DMS53 (cell line): ENCODE data around the gene RARRES2.
"Not testable (repeated sequence)": the region's sequence is repeated elsewhere in the genome, so short reads cannot be mapped to it uniquely, and the experiment has no call there.

ENCODE experiments used
- DNase-seq: peaks from one replicate; lab custom pipeline; 2025; lab: John Stamatoyannopoulos, UW

The RARRES2 gene

GRCh38 chr7:150317748-150318444 is 23.5 kb downstream of the RARRES2 start:
- no peak for DNase-seq

GRCh38 chr7:150316987-150317386 is 24.4 kb downstream of the RARRES2 start:
- DNase-seq, result not testable (repeated sequence)

GRCh38 chr7:150314639-150315239 is 26.7 kb downstream of the RARRES2 start:
- DNase-seq, result no peak

- no peak for DNase-seq
These were observed 27.6 kb downstream of the RARRES2 start for GRCh38 chr7:150313870-150314269.

GRCh38 chr7:150313367-150313809 is 28.0 kb downstream of the RARRES2 start:
- no peak for DNase-seq

- DNase-seq, result not testable (repeated sequence)
These were observed 28.6 kb downstream of the RARRES2 start for GRCh38 chr7:150312649-150313366.

GRCh38 chr7:150311711-150312110 is 29.7 kb downstream of the RARRES2 start:
- no peak for DNase-seq

- DNase-seq, result no peak
These were observed 30.3 kb downstream of the RARRES2 start for GRCh38 chr7:150311146-150311545.

- DNase-seq, result no peak
These were observed 32.9 kb downstream of the RARRES2 start for GRCh38 chr7:150308575-150308974.

- no peak for DNase-seq
These were observed 33.5 kb downstream of the RARRES2 start for GRCh38 chr7:150307904-150308303.

GRCh38 chr7:150307129-150307528 is 34.3 kb downstream of the RARRES2 start:
- DNase-seq, result no peak

- not testable (repeated sequence) for DNase-seq
These were observed 35.1 kb downstream of the RARRES2 start for GRCh38 chr7:150306377-150306776.

- DNase-seq, result not testable (repeated sequence)
These were observed 35.5 kb downstream of the RARRES2 start for GRCh38 chr7:150305903-150306284.

GRCh38 chr7:150305259-150305902 is 36.0 kb downstream of the RARRES2 start:
- not testable (repeated sequence) for DNase-seq

- not testable (repeated sequence) for DNase-seq
These were observed 36.8 kb downstream of the RARRES2 start for GRCh38 chr7:150304499-150305258.

GRCh38 chr7:150302908-150303310 is 38.5 kb downstream of the RARRES2 start:
- DNase-seq, result peak; percentile 20

- not testable (repeated sequence) for DNase-seq
These were observed 43.5 kb downstream of the RARRES2 start for GRCh38 chr7:150297978-150298377.

- not testable (repeated sequence) for DNase-seq
These were observed 44.6 kb downstream of the RARRES2 start for GRCh38 chr7:150296802-150297201.

- DNase-seq, result not testable (repeated sequence)
These were observed 45.8 kb downstream of the RARRES2 start for GRCh38 chr7:150295614-150296013.

- DNase-seq, result not testable (repeated sequence)
These were observed 46.4 kb downstream of the RARRES2 start for GRCh38 chr7:150295027-150295426.

GRCh38 chr7:150290317-150290716 is 51.1 kb downstream of the RARRES2 start:
- DNase-seq, result not testable (repeated sequence)

- not testable (repeated sequence) for DNase-seq
These were observed 52.6 kb downstream of the RARRES2 start for GRCh38 chr7:150288816-150289215.
